BLaER1 treated with 17β-estradiol and CSF1 and Interleukin-3, amounts not matched to agents 10 nM and 100 nM (cell line): ENCODE results near the gene CKAP5.
"Not testable (repeated sequence)": the region's sequence is repeated elsewhere in the genome, so short reads cannot be mapped to it uniquely, and the experiment has no call there.

Experiments
- H3K27ac ChIP-seq, 11 experiments: shearing (Covaris generic); formaldehyde crosslinking; 2 replicates each; pipeline ENCODE4 v1.8.1; 2022
- H3K27me3 ChIP-seq, 11 experiments: shearing (Covaris generic); formaldehyde crosslinking; 2 replicates each; pipeline ENCODE4 v1.8.1; 2022
- H3K36me3 ChIP-seq, 11 experiments: shearing (Covaris generic); formaldehyde crosslinking; 2 replicates each; pipeline ENCODE4 v1.8.1; 2022
- H3K4me1 ChIP-seq, 10 experiments: shearing (Covaris generic); formaldehyde crosslinking; 2 replicates each; pipeline ENCODE4 v1.8.1; 2022
- H3K4me2 ChIP-seq, 11 experiments: shearing (Covaris generic); formaldehyde crosslinking; 2 replicates each; pipeline ENCODE4 v1.8.1; 2022
- H3K4me3 ChIP-seq, 10 experiments: shearing (Covaris generic); formaldehyde crosslinking; 2 replicates each; pipeline ENCODE4 v1.8.1; 2022
- H3K9ac ChIP-seq, 11 experiments: shearing (Covaris generic); formaldehyde crosslinking; 2 replicates each; pipeline ENCODE4 v1.8.1; 2022
- H3K9me3 ChIP-seq, 11 experiments: shearing (Covaris generic); formaldehyde crosslinking; replicated peaks in 1 of 11; 2 replicates each; pipeline ENCODE4 v1.8.1; 2022
- H4K20me1 ChIP-seq, 11 experiments: shearing (Covaris generic); formaldehyde crosslinking; 2 replicates each; pipeline ENCODE4 v1.8.1; 2022
- Cebpa-rat ChIP-seq, 11 experiments: shearing (Covaris generic); IDR thresholded peaks; 2 replicates each; pipeline ENCODE4 v1.8.1; 2022

CKAP5 gene

GRCh38 chr11:46826310-46827044, 19.6 kb downstream of the CKAP5 start:
- peak overlapping the region; percentile 74 to 88 (median 81) for H3K4me2 ChIP-seq
- H3K27ac ChIP-seq: peak overlapping the region in 1 of 11 experiments; percentile 38; a peak in 2 of 22 replicates
- H3K4me1 ChIP-seq: peaks cover 19 to 27% (median 26%) of the 10 kb centered on the region in 10 experiments
- peak overlapping the region; percentile 15 to 72 (median 54); a peak in 21 of 22 replicates for H3K9ac ChIP-seq
- TF ChIP-seq Cebpa-rat (IDR thresholded peaks at IDR 0.05): no peak
- H4K20me1 ChIP-seq: peaks cover 61 to 100% (median 99%) of the 10 kb centered on the region in 11 experiments; a peak in 21 of 22 replicates
- peak overlapping the region; percentile 41 to 69 (median 48) for H3K4me3 ChIP-seq
- H3K36me3 ChIP-seq: peaks cover 0 to 37% (median 18%) of the 10 kb centered on the region in 11 experiments; a peak in 14 of 22 replicates
- no peaks in the 10 kb centered on the region for H3K27me3 ChIP-seq
- H3K9me3 ChIP-seq: no peaks in the 10 kb centered on the region

GRCh38 chr11:46808799-46809431, 37.2 kb downstream of the CKAP5 start:
- Histone ChIP-seq H3K27me3 (no peaks in the 10 kb centered on the region), H3K9ac (no peak overlapping the region), H4K20me1 (peaks cover 0 to 21% (median 7%) of the 10 kb centered on the region in 11 experiments; a peak in 7 of 22 replicates), H3K4me2 (no peak overlapping the region), H3K9me3 (no peaks in the 10 kb centered on the region), H3K36me3 (peaks cover 75 to 100% (median 98%) of the 10 kb centered on the region in 11 experiments), H3K27ac (no peak overlapping the region), H3K4me1 (peaks cover 0 to 6% (median 0%) of the 10 kb centered on the region in 10 experiments; a peak in 1 of 20 replicates), H3K4me3 (no peak overlapping the region)
- no peak for TF ChIP-seq Cebpa-rat (IDR thresholded peaks at IDR 0.05)

- H3K36me3 ChIP-seq: peaks cover 81 to 100% (median 98%) of the 10 kb centered on the region in 11 experiments
- H3K27ac ChIP-seq: no peak overlapping the region
Measured at GRCh38 chr11:46801694-46802470, 44.2 kb downstream of the CKAP5 start.

GRCh38 chr11:46800177-46800576, 45.9 kb downstream of the CKAP5 start:
- Histone ChIP-seq H3K36me3 (peaks cover 81 to 100% (median 98%) of the 10 kb centered on the region in 11 experiments), H3K9ac (no peak overlapping the region), H3K9me3 (no peaks in the 10 kb centered on the region), H3K27me3 (no peaks in the 10 kb centered on the region), H3K27ac (no peak overlapping the region), H4K20me1 (peaks cover 0 to 11% (median 0%) of the 10 kb centered on the region in 11 experiments; a peak in 2 of 22 replicates), H3K4me1 (no peaks in the 10 kb centered on the region), H3K4me2 (no peak overlapping the region), H3K4me3 (no peak overlapping the region)
- no peak for TF ChIP-seq Cebpa-rat (IDR thresholded peaks at IDR 0.05)

More at GRCh38 chr11:46801694-46802470, 44.2 kb downstream of the CKAP5 start:
- H3K4me1 ChIP-seq: no peaks in the 10 kb centered on the region
- H3K9ac ChIP-seq: no peak overlapping the region
- no peak overlapping the region for H3K4me3 ChIP-seq
- H3K27me3 ChIP-seq: no peaks in the 10 kb centered on the region
- H4K20me1 ChIP-seq: peaks cover 0 to 7% (median 0%) of the 10 kb centered on the region in 11 experiments; a peak in 2 of 22 replicates
- H3K4me2 ChIP-seq: no peak overlapping the region
- no peak for TF ChIP-seq Cebpa-rat (IDR thresholded peaks at IDR 0.05)
- H3K9me3 ChIP-seq: no peaks in the 10 kb centered on the region

- Histone ChIP-seq H3K36me3 (peaks cover 85 to 100% (median 98%) of the 10 kb centered on the region in 11 experiments), H4K20me1 (peaks cover 0 to 11% (median 0%) of the 10 kb centered on the region in 11 experiments; a peak in 2 of 22 replicates)
- H3K9me3 ChIP-seq, H3K4me3 ChIP-seq, H3K27ac ChIP-seq, H3K4me2 ChIP-seq, H3K27me3 ChIP-seq, H3K4me1 ChIP-seq, H3K9ac ChIP-seq: not testable (repeated sequence)
Measured at GRCh38 chr11:46799725-46800124, 46.4 kb downstream of the CKAP5 start.

- Histone ChIP-seq H3K4me2 (no peak overlapping the region), H3K36me3 (peaks cover 89 to 100% (median 99%) of the 10 kb centered on the region in 11 experiments), H3K9me3 (no peaks in the 10 kb centered on the region), H4K20me1 (peaks cover 0 to 6% (median 0%) of the 10 kb centered on the region in 11 experiments; a peak in 1 of 22 replicates), H3K9ac (no peak overlapping the region), H3K4me1 (no peaks in the 10 kb centered on the region), H3K27ac (no peak overlapping the region), H3K27me3 (no peaks in the 10 kb centered on the region), H3K4me3 (no peak overlapping the region)
- no peak for TF ChIP-seq Cebpa-rat (IDR thresholded peaks at IDR 0.05)
Measured at GRCh38 chr11:46778416-46778815, 67.7 kb downstream of the CKAP5 start.

GRCh38 chr11:46776878-46777277, 69.2 kb downstream of the CKAP5 start:
- H3K27ac ChIP-seq: no peak overlapping the region
- H3K4me2 ChIP-seq: no peak overlapping the region
- TF ChIP-seq Cebpa-rat (IDR thresholded peaks at IDR 0.05): no peak
- no peaks in the 10 kb centered on the region for H3K27me3 ChIP-seq
- no peak overlapping the region for H3K4me3 ChIP-seq
- H4K20me1 ChIP-seq: peaks cover 0 to 6% (median 0%) of the 10 kb centered on the region in 11 experiments; a peak in 1 of 22 replicates
- no peaks in the 10 kb centered on the region for H3K4me1 ChIP-seq
- H3K36me3 ChIP-seq: peaks cover 90 to 100% (median 99%) of the 10 kb centered on the region in 11 experiments
- no peaks in the 10 kb centered on the region for H3K9me3 ChIP-seq
- H3K9ac ChIP-seq: no peak overlapping the region

- no peaks in the 10 kb centered on the region for H3K9me3 ChIP-seq
- H3K4me3 ChIP-seq: no peak overlapping the region
- peaks cover 0 to 2% (median 0%) of the 10 kb centered on the region in 11 experiments; a peak in 1 of 22 replicates for H4K20me1 ChIP-seq
- H3K27ac ChIP-seq: no peak overlapping the region
- H3K27me3 ChIP-seq: no peaks in the 10 kb centered on the region
- TF ChIP-seq Cebpa-rat (IDR thresholded peaks at IDR 0.05): no peak
- H3K4me1 ChIP-seq: no peaks in the 10 kb centered on the region
- peaks cover 87 to 100% (median 99%) of the 10 kb centered on the region in 11 experiments for H3K36me3 ChIP-seq
- no peak overlapping the region for H3K9ac ChIP-seq
- no peak overlapping the region for H3K4me2 ChIP-seq
Measured at GRCh38 chr11:46769636-46770221, 76.4 kb downstream of the CKAP5 start.
